Gastroesophageal sphincter (tissue), 4 donors: ENCODE data around the gene ETV3L. TPM values are rescaled to one million over a fixed set of nuclear protein-coding genes. Genes with fewer than 3 reads are reported as not detected.

Experiments
- ATAC-seq: fragments of 150-250 bp; one replicate; pipeline ENCODE4 v1.9.1; 2016; ENCODE audit warnings: mild to moderate bottlenecking, moderate library complexity
- H3K27ac ChIP-seq, 4 donors: fragments of 200-600 bp; sonication (generic) in 3 of 4; 1 replicate in 3 of 4; 2 replicates in 1 of 4; pipeline ENCODE4 v1.5.1; 2016 to 2019
- H3K27me3 ChIP-seq: fragments of 200-600 bp; sonication (generic); one replicate; pipeline ENCODE4 v1.5.1; 2019
- H3K36me3 ChIP-seq, 2 donors: fragments of 200-600 bp; sonication (generic); one replicate each; pipeline ENCODE4 v1.5.1; 2019; ENCODE audit warnings: control low read depth in 1 of 2
- H3K4me1 ChIP-seq, 3 donors: fragments of 200-600 bp; sonication (generic); 1 replicate in 2 of 3; 2 replicates in 1 of 3; pipeline ENCODE4 v1.5.1; 2016 to 2019; ENCODE audit warnings: control low read depth in 2 of 3
- H3K4me3 ChIP-seq, 2 donors: fragments of 200-600 bp; sonication (generic); one replicate each; pipeline ENCODE4 v1.5.1; 2019; ENCODE audit warnings: mild to moderate bottlenecking in 1 of 2, moderate library complexity in 1 of 2
- H3K9me3 ChIP-seq, 3 donors: fragments of 200-600 bp; sonication (generic); one replicate each; pipeline ENCODE4 v1.5.1; 2017 to 2019; ENCODE audit warnings: control low read depth in 2 of 3
- CTCF ChIP-seq, 4 experiments: fragments of 200-600 bp in 2 of 4; fragments of 450-650 bp in 2 of 4; sonication (generic) in 1 of 4; IDR thresholded peaks; one replicate each; pipeline ENCODE4 v1.5.1; 2017 to 2019; ENCODE audit warnings: antibody characterized with exemption in 4 of 4, mild to moderate bottlenecking in 2 of 4, moderate library complexity in 2 of 4
- EP300 ChIP-seq: sonication (generic); formaldehyde crosslinking; IDR thresholded peaks from one replicate; pipeline ENCODE4 v1.6.1; 2017; ENCODE audit warnings: antibody characterized with exemption, mild to moderate bottlenecking
- POLR2A ChIP-seq, 2 donors: fragments of 450-650 bp; IDR thresholded peaks; one replicate each; pipeline ENCODE4 v1.6.1; 2017; ENCODE audit warnings: antibody characterized with exemption in 2 of 2, mild to moderate bottlenecking in 2 of 2, moderate library complexity in 1 of 2
- POLR2AphosphoS5 ChIP-seq: sonication (generic); formaldehyde crosslinking; IDR thresholded peaks from one replicate; pipeline ENCODE4 v1.6.1; 2017; ENCODE audit warnings: antibody characterized with exemption
- WGBS, 2 donors: methylation state at CpG; one replicate each; pipeline ENCODE4 v1.1.5; 2018; ENCODE audit warnings: low coverage in 1 of 2; 5-methylcytosine and 5-hydroxymethylcytosine counted together
- total RNA-seq, 4 donors: library from RNA; depleted of rRNA; stranded (reverse); fragments of >200 nt; gene quantifications; one replicate each; pipeline ENCODE4 v1.1.0, GENCODE V29; 2016

The ETV3L gene
- total RNA-seq, 4 donors from 2014 or later = not detected

GRCh38 chr1:157044326-157044725 lies 55.3 kb downstream of the ETV3L start:
- no peaks in the 10 kb centered on the region for H3K27me3 ChIP-seq
- no peak for ATAC-seq
- H3K36me3 ChIP-seq = no peaks in the 10 kb centered on the region
- peak overlapping the region; percentile 2 to 73 for H3K4me3 ChIP-seq
- 10 to 20% methylated on average over 4 to 6 of the region's 6 CpGs for WGBS, 2 donors
- H3K27ac ChIP-seq = peak overlapping the region in 1 of 4 donors; percentile 94
- no peaks in the 10 kb centered on the region for H3K9me3 ChIP-seq
- TF ChIP-seq EP300 (no peak), POLR2AphosphoS5 (no peak), POLR2A (IDR thresholded peaks at IDR 0.05) (no peak), CTCF (IDR thresholded peaks at IDR 0.05) (no peak)
- peaks cover 5 to 57% (median 24%) of the 10 kb centered on the region in 3 donors for H3K4me1 ChIP-seq

GRCh38 chr1:157043685-157044084 lies 55.9 kb downstream of the ETV3L start:
- Histone ChIP-seq H3K27me3 (no peaks in the 10 kb centered on the region), H3K4me3 (peak overlapping the region; percentile 2 to 73), H3K27ac (no peak overlapping the region), H3K4me1 (peaks cover 5 to 57% (median 24%) of the 10 kb centered on the region in 3 donors), H3K36me3 (no peaks in the 10 kb centered on the region), H3K9me3 (no peaks in the 10 kb centered on the region)
- no peak for ATAC-seq
- 71% methylated on average over 1 of the region's 2 CpGs; no CpG with 5 or more reads in 1 of the 2 donors for WGBS, 2 donors
- TF ChIP-seq POLR2A (IDR thresholded peaks at IDR 0.05) (no peak), POLR2AphosphoS5 (no peak), EP300 (no peak), CTCF (IDR thresholded peaks at IDR 0.05) (no peak)

GRCh38 chr1:157042846-157043245 lies 56.8 kb downstream of the ETV3L start:
- H3K9me3 ChIP-seq = no peaks in the 10 kb centered on the region
- H3K4me1 ChIP-seq = peaks cover 5 to 57% (median 24%) of the 10 kb centered on the region in 3 donors
- ATAC-seq = no peak
- TF ChIP-seq CTCF (IDR thresholded peaks at IDR 0.05) (no peak), POLR2AphosphoS5 (no peak), POLR2A (IDR thresholded peaks at IDR 0.05) (no peak), EP300 (no peak)
- no peaks in the 10 kb centered on the region for H3K27me3 ChIP-seq
- no peak overlapping the region for H3K27ac ChIP-seq
- peak overlapping the region in 1 of 2 donors; percentile 73 for H3K4me3 ChIP-seq
- H3K36me3 ChIP-seq = no peaks in the 10 kb centered on the region
- 0 to 23% methylated on average over 1 to 2 of the region's 2 CpGs for WGBS, 2 donors

Other genes with a start within 250 kb of the ETV3L start
- gene INSRR, start 240.7 kb downstream of the ETV3L start, total RNA-seq = under 1 TPM in 1 of 4 donors, not detected in 3; under 0.01 TPM
- gene NTRK1, start 238.9 kb downstream of the ETV3L start, total RNA-seq = 1 to 10 TPM in 2 of 4 donors, under 1 TPM in 2; 0.23 to 4.4 (median 0.72) TPM
- 10 to 100 TPM in 2 of 4 donors, 1 to 10 TPM in 2; 7.0 to 10.7 (median 9.1) TPM for gene PEAR1, start 206.1 kb downstream of the ETV3L start, total RNA-seq
- gene LRRC71, start 179.2 kb downstream of the ETV3L start, total RNA-seq = under 1 TPM in 1 of 4 donors, not detected in 3; 0.40 TPM
- gene ARHGEF11, start 54.1 kb downstream of the ETV3L start, total RNA-seq = 10 to 100 TPM; 28.5 to 51.7 (median 37.3) TPM
- gene ETV3, start 38.6 kb upstream of the ETV3L start, total RNA-seq = 10 to 100 TPM; 17.7 to 27.3 (median 20.5) TPM